ENCODE results near the gene MTERF4.

DNA sequence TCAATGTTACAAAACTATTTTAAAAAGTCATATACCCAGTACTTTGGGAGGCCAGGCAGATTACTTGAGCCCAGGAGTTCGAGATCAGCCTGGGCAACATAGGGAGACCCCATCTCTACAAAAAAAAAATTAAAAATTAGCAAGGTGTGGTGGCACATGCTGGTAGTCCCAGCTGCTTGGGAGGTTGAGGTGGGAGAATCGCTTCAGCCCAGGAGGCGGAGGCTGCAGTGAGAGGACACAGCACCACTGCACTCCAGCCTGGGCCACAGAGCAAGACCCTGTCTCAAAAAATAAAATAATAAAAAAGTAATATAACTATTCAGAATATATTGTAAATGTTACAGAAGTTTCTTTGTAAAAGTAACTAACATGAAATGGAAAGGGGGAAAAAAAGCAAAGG lies 45.2 kb upstream of the MTERF4 start:
- no peak for TF ChIP-seq ZC3H10 (CRISPR knock-in tag; IDR thresholded peaks at IDR 0.05)
- no peak for TF ChIP-seq ARNTL (CRISPR knock-in tag; IDR thresholded peaks at IDR 0.05; ENCODE audit: borderline replicate concordance, low read depth)
- no peak for TF ChIP-seq ZFP30 (CRISPR knock-in tag; IDR thresholded peaks at IDR 0.05)
- TF ChIP-seq ZFP3 (CRISPR knock-in tag; IDR thresholded peaks at IDR 0.05): no peak
- TF ChIP-seq, protein P1, sequence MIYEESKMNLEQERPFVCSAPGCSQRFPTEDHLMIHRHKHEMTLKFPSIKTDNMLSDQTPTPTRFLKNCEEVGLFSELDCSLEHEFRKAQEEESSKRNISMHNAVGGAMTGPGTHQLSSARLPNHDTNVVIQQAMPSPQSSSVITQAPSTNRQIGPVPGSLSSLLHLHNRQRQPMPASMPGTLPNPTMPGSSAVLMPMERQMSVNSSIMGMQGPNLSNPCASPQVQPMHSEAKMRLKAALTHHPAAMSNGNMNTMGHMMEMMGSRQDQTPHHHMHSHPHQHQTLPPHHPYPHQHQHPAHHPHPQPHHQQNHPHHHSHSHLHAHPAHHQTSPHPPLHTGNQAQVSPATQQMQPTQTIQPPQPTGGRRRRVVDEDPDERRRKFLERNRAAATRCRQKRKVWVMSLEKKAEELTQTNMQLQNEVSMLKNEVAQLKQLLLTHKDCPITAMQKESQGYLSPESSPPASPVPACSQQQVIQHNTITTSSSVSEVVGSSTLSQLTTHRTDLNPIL (CRISPR knock-in tag; IDR thresholded peaks at IDR 0.05; ENCODE audit: low read depth): no peak
- TF ChIP-seq RARB (CRISPR knock-in tag; IDR thresholded peaks at IDR 0.05): no peak
